ENCODE data around the gene CALHM2.

Gene CALHM2

DNA sequence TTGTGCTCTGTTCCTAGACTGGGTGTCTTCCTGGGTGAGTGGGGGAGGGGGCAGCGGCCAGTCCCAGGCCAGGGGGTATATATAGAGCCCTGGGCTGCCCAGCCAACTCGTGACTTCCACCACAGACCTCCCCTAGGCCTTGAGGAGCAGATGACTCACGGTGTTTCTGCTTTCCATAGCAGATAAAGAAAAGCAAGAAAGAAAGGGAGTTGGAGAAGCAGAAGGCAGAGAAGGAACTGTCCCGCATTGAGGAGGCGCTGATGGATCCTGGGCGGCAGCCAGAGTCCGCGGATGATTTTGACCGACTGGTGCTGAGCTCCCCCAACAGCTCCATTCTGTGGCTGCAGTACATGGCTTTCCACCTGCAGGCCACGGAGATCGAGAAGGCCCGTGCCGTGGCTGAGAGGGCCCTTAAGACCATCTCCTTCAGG lies 10.1 kb downstream of the CALHM2 start:
- TF ChIP-seq, protein P1, sequence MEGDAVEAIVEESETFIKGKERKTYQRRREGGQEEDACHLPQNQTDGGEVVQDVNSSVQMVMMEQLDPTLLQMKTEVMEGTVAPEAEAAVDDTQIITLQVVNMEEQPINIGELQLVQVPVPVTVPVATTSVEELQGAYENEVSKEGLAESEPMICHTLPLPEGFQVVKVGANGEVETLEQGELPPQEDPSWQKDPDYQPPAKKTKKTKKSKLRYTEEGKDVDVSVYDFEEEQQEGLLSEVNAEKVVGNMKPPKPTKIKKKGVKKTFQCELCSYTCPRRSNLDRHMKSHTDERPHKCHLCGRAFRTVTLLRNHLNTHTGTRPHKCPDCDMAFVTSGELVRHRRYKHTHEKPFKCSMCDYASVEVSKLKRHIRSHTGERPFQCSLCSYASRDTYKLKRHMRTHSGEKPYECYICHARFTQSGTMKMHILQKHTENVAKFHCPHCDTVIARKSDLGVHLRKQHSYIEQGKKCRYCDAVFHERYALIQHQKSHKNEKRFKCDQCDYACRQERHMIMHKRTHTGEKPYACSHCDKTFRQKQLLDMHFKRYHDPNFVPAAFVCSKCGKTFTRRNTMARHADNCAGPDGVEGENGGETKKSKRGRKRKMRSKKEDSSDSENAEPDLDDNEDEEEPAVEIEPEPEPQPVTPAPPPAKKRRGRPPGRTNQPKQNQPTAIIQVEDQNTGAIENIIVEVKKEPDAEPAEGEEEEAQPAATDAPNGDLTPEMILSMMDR (IDR thresholded peaks at IDR 0.05; ENCODE audit: insufficient read depth, low read length, poor library complexity, severe bottlenecking): no peak
- DNase-seq (ENCODE audit: extremely low read depth, insufficient read length): no peak
- H3K27me3 ChIP-seq (replicated peaks; ENCODE audit: control insufficient read depth, insufficient read depth, low read length): no peaks in the 10 kb centered on the region
- H3K36me3 ChIP-seq (ENCODE audit: control insufficient read depth, insufficient read depth, low read length): peaks cover 59% of the 10 kb centered on the region
- no peak overlapping the region for H3K4me3 ChIP-seq (replicated peaks; ENCODE audit: low read depth, low read length)

DNA sequence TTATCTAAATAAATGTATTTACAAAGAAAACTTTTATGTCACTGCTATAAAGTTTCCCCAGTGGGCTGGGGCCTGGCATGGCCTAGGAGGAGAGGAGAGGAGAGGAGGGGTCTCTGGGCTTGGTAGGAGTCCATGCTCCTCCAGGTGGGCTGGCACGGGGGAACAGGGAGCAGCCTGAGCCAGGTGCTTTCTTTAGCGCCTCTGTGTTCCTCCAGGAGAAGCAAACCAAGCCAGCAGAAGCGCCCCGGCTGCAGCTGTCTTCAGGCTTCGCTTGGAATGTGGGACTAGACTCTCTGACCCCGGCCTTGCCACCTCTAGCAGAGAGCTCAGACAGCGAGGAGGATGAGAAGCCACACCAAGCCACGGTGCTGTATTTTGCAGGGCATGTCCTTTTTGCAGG lies 10.6 kb downstream of the CALHM2 start:
- DNase-seq (ENCODE audit: extremely low read depth, insufficient read length): no peak
- TF ChIP-seq, protein P1 (IDR thresholded peaks at IDR 0.05; ENCODE audit: insufficient read depth, low read length, poor library complexity, severe bottlenecking): no peak
- peaks cover 61% of the 10 kb centered on the region for H3K36me3 ChIP-seq (ENCODE audit: control insufficient read depth, insufficient read depth, low read length)

DNA sequence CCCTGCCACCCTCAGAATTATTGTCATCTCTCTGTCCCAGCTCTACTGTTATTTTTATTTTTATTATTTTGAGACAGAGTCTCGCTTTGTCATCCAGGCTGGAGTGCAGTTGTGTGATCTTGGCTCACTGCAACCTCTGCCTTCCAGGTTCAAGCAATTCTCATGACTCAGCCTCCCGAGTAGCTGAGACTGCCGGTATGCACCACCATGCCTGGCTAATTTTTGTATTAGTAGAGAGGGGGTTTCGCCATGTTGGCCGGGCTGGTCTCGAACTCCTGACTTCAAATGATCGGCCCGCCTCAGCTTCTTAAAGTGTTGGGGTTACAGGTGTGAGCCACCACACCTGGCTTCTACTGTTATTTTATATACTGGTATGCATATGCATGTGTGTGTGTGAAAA lies 11.0 kb downstream of the CALHM2 start:
- Histone ChIP-seq H3K36me3 (ENCODE audit: control insufficient read depth, insufficient read depth, low read length) (peaks cover 62% of the 10 kb centered on the region), H3K27me3 (replicated peaks; ENCODE audit: control insufficient read depth, insufficient read depth, low read length) (no peaks in the 10 kb centered on the region), H3K4me3 (replicated peaks; ENCODE audit: low read depth, low read length) (no peak overlapping the region)
- no peak for DNase-seq (ENCODE audit: extremely low read depth, insufficient read length)
- TF ChIP-seq, protein P1 (IDR thresholded peaks at IDR 0.05; ENCODE audit: insufficient read depth, low read length, poor library complexity, severe bottlenecking): no peak

More for the DNA sequence above, 10.6 kb downstream of the CALHM2 start:
- Histone ChIP-seq H3K27me3 (replicated peaks; ENCODE audit: control insufficient read depth, insufficient read depth, low read length) (no peaks in the 10 kb centered on the region), H3K4me3 (replicated peaks; ENCODE audit: low read depth, low read length) (no peak overlapping the region)

DNA sequence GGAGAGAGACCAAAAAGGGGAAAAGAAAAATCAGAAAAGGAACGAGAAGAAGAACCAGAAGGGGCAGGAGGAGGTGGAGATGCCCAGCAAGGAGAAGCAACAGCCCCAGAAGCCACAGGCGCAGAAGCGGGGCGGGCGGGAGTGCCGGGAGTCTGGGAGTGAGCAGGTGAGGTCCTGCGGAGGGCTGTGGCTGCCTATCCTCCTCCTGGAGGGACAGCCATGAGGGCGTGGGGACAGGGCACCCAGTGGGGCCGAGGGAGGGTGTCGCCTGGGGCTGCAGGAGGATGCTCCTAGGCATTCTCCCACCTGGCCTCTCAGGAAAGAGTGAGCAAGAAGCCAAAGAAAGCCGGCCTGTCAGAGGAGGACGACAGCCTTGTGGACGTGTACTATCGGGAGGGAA lies 11.8 kb downstream of the CALHM2 start:
- Histone ChIP-seq H3K36me3 (ENCODE audit: control insufficient read depth, insufficient read depth, low read length) (peaks cover 56% of the 10 kb centered on the region), H3K4me3 (replicated peaks; ENCODE audit: low read depth, low read length) (no peak overlapping the region), H3K27me3 (replicated peaks; ENCODE audit: control insufficient read depth, insufficient read depth, low read length) (no peaks in the 10 kb centered on the region)
- no peak for DNase-seq (ENCODE audit: extremely low read depth, insufficient read length)
- TF ChIP-seq, protein P1 (IDR thresholded peaks at IDR 0.05; ENCODE audit: insufficient read depth, low read length, poor library complexity, severe bottlenecking): no peak

DNA sequence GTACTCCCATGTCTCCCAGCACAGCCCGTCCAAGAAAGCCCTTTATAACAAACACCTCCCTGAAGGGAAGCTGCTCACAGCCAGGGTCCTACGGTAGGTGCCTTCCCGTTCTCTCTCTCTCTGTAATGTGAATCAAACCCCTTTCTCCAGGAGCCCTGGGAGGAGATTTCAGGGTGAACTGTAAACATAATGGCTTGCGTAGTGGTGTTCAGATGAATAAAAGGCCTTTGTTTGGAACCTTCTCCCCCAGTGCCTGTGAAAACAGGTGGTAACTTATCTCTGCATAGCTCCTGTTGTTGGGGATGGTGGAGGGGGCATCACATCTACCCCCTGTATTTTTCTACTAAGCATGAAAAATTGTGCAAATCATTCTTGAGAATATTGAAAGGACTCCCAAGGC lies 12.4 kb downstream of the CALHM2 start:
- no peaks in the 10 kb centered on the region for H3K27me3 ChIP-seq (replicated peaks; ENCODE audit: control insufficient read depth, insufficient read depth, low read length)
- no peak for DNase-seq (ENCODE audit: extremely low read depth, insufficient read length)
- TF ChIP-seq, protein P1 (IDR thresholded peaks at IDR 0.05; ENCODE audit: insufficient read depth, low read length, poor library complexity, severe bottlenecking): no peak
- no peak overlapping the region for H3K4me3 ChIP-seq (replicated peaks; ENCODE audit: low read depth, low read length)
- peaks cover 56% of the 10 kb centered on the region for H3K36me3 ChIP-seq (ENCODE audit: control insufficient read depth, insufficient read depth, low read length)

DNA sequence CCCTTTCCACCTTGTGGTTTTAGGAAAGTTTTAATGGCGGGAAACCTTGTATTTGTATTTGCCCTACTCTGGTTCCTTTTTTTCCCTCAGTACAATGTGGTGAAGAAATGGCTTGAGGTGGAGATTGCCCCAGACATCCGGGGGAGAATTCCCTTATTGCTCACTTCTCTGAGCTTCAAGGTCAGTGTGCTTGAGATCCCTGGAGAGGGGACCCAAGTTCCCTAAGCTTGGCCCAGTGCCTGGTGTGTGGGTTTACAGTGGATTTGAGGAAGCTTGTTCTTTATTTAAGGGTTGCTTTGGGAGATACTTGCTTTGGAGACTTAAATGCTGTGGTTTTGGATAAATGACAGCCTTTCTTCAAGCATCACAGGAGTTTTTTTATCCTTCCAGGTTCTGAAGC lies 18.3 kb downstream of the CALHM2 start:
- TF ChIP-seq, protein P1 (IDR thresholded peaks at IDR 0.05; ENCODE audit: insufficient read depth, low read length, poor library complexity, severe bottlenecking): no peak
- H3K4me3 ChIP-seq (replicated peaks; ENCODE audit: low read depth, low read length): no peak overlapping the region
- DNase-seq (ENCODE audit: extremely low read depth, insufficient read length): no peak
- no peaks in the 10 kb centered on the region for H3K27me3 ChIP-seq (replicated peaks; ENCODE audit: control insufficient read depth, insufficient read depth, low read length)
- H3K36me3 ChIP-seq (ENCODE audit: control insufficient read depth, insufficient read depth, low read length): peaks cover 47% of the 10 kb centered on the region

Data from GM06990 (cell line).